Erythroblast (primary cell): Measurements from ENCODE around the gene KIF21B.

Experiments used
- GATA1 ChIP-seq: IDR thresholded peaks from 2 replicates; pipeline ENCODE4 v1.6.1; 2011; ENCODE audit warnings: low read depth, mild to moderate bottlenecking, control low read depth, low read length, moderate library complexity
- POLR2A ChIP-seq: IDR thresholded peaks from 2 replicates; pipeline ENCODE4 v1.6.1; 2011; ENCODE audit warnings: mild to moderate bottlenecking, low read length

DNA sequence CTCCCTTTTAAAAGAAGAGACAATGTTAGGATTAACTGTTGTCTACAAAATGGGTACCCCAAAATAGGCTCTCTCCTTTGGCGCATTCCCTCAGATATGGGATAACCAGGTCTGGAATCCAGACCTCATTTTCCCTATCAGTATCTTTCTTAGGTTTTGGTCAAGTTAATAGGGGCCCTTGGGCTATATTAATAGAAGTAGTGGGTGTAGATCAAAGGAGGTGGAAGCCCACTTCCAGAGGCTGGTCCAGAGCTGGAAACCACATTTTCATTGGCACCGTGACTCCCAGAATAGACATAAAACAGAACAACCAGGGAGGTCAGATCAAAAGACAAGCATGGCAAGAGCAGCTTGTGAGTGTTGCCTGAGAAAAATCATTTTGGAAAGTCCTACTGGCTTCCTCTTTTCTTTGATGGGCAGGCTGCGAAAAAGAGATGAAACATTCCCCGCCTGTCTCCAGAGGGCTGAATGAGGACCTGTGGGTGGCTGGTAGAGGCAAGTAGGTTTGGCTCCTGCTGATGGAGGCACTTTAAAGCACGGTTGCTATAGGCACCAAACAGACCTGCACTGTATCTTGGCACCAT is 25.8 kb upstream of the KIF21B start:
- no peak for TF ChIP-seq POLR2A
- no peak for TF ChIP-seq GATA1
